ENCODE data around the gene TMTC2.

DNA sequence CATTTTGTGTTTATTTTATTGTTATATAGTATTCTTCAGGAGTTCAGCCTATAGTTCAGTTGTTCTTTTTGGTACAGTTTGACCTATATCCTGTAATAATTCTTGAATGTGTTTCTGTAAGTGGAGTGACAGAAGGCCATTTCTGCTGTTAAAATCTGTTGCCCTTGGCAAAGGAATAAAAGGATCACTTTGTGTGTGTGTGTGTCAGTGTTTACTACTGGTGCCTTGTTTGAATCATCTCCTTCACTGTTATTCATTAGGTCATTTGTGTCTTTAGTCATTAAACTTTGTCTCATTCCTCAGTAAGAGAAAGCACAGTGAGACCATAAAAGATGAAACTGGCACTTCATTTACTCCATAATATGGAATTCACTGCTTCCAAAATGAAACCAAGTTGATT is 130.7 kb downstream of the TMTC2 start:
- TF ChIP-seq POLR2A (IDR thresholded peaks at IDR 0.05) = no peak
- no peak for TF ChIP-seq CTCF (IDR thresholded peaks at IDR 0.05)

All from tibial nerve (tissue), 3 donors.